GM19043 (cell line): ENCODE data around the gene IGIP.

Source experiments
- ATAC-seq: cut with Tn5 transposase; IDR thresholded peaks from one replicate; pipeline ENCODE4 v1.9.1; 2021; ENCODE audit warnings: low read depth; ENCODE audit not compliant: unreplicated experiment

IGIP gene

GRCh38 chr5:140125637-140126036, at the start of gene IGIP:
TSS of gene IGIP (plus strand) at chr5:140125937. CDS start at chr5:140128477, 2,540 bp downstream.
- no peak for ATAC-seq

- ATAC-seq: no peak
Measured at GRCh38 chr5:140076142-140076541, 49.6 kb upstream of the IGIP start.

GRCh38 chr5:140076788-140077187, 48.9 kb upstream of the IGIP start:
- no peak for ATAC-seq

GRCh38 chr5:140083120-140083519, 42.6 kb upstream of the IGIP start:
- no peak for ATAC-seq

GRCh38 chr5:140083650-140084049, 42.1 kb upstream of the IGIP start:
- ATAC-seq: no peak

- no peak for ATAC-seq
Measured at GRCh38 chr5:140084541-140084940, 41.2 kb upstream of the IGIP start.

- ATAC-seq: no peak
Measured at GRCh38 chr5:140090251-140090650, 35.5 kb upstream of the IGIP start.

GRCh38 chr5:140093179-140093578, 32.6 kb upstream of the IGIP start:
- no peak for ATAC-seq

GRCh38 chr5:140093866-140094265, 31.9 kb upstream of the IGIP start:
- ATAC-seq: no peak

- no peak for ATAC-seq
Measured at GRCh38 chr5:140094889-140095288, 30.8 kb upstream of the IGIP start.

- no peak for ATAC-seq
Measured at GRCh38 chr5:140101179-140101578, 24.6 kb upstream of the IGIP start.

- no peak for ATAC-seq
Measured at GRCh38 chr5:140103154-140103553, 22.6 kb upstream of the IGIP start.

GRCh38 chr5:140104100-140104499, 21.6 kb upstream of the IGIP start:
- ATAC-seq: no peak

GRCh38 chr5:140106101-140106500, 19.6 kb upstream of the IGIP start:
- no peak for ATAC-seq

GRCh38 chr5:140106805-140107311, 18.9 kb upstream of the IGIP start:
- ATAC-seq: no peak

GRCh38 chr5:140107312-140108092, 18.2 kb upstream of the IGIP start:
- peak; percentile 87 for ATAC-seq

- ATAC-seq: no peak
Measured at GRCh38 chr5:140108093-140109017, 17.4 kb upstream of the IGIP start.

GRCh38 chr5:140109018-140109758, 16.5 kb upstream of the IGIP start:
- ATAC-seq: no peak

- no peak for ATAC-seq
Measured at GRCh38 chr5:140109759-140110645, 15.7 kb upstream of the IGIP start.

- ATAC-seq: no peak
Measured at GRCh38 chr5:140110646-140110957, 15.1 kb upstream of the IGIP start.
